GM19467 (cell line): ENCODE results near the gene FRAT1.

Experiments used
- ATAC-seq: cut with Tn5 transposase; IDR thresholded peaks from one replicate; pipeline ENCODE4 v1.9.1; 2021; ENCODE audit warnings: mild to moderate bottlenecking, moderate library complexity; ENCODE audit not compliant: unreplicated experiment

The FRAT1 gene

GRCh38 chr10:97307866-97308780 is 10.9 kb upstream of the FRAT1 start:
- no peak for ATAC-seq

DNA sequence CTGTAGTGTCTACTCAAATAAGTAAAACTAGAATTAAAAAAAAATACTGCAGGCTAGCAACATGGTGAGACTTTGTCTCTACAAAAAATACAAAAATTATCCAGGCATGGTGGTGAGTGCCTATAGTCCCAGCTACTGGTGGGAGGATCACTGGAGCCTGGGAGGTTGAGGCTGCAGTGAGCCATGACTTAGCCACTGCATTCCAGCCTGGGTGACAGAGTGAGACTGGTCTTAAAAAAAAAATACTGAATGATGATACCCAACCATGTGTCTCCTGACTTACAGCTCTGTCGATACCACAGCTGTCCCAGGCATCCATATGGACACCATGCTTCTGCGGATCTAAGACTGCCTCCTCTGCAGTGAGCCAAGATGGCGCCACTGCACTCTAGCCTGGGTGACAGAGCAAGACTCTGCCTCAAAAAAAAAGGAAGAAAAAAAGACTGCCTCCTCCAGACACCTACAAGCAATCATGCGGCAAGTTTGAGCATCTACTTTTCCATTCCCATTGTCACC is 7.9 kb upstream of the FRAT1 start:
- ATAC-seq: no peak

GRCh38 chr10:97312897-97313296 is 6.2 kb upstream of the FRAT1 start:
- ATAC-seq: no peak

DNA sequence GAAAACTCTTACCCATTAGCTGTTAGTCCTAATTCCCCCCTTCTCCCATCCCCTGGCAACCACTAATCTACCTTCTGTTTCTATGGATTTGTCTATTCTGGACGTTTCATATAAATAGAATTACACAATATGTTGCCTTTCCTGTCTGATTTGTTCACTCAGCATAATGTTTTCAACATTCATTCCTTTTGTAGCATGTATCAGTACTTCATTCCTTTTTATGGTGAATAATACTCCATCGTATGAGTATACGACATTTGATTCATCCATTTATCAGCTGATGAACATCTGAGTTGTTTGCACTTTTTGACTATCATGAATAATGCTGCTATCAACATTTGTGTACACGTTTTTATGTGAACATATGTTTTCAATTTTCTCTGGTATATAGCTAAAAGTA is 4.4 kb upstream of the FRAT1 start:
- ATAC-seq: no peak

DNA sequence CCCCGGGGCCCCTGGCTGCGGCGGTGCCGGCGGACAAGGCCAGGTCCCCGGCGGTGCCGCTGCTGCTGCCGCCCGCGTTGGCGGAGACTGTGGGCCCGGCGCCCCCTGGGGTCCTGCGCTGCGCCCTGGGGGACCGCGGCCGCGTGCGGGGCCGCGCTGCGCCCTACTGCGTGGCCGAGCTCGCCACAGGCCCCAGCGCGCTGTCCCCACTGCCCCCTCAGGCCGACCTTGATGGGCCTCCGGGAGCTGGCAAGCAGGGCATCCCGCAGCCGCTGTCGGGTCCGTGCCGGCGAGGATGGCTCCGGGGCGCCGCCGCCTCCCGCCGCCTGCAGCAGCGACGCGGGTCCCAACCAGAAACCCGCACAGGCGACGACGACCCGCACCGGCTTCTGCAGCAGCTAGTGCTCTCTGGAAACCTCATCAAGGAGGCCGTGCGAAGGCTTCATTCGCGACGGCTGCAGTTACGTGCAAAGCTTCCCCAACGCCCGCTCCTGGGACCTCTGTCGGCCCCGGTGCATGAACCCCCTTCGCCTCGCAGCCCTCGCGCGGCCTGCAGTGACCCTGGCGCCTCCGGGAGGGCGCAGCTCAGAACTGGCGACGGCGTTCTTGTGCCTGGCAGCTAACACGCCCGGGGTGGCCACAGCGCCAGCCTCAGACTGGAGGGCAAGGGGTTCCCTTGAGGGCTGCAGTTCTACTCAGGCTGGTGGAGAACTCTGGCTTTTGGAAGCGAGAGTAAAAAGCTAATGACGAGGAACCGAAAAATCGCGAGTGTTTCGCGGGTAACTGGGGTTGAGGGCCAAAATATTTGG is 804 bp downstream of the FRAT1 start:
- ATAC-seq: peak; percentile 24

- no peak for ATAC-seq
Observed at GRCh38 chr10:97320480-97321031, 1.5 kb downstream of the FRAT1 start.

GRCh38 chr10:97321032-97321803 is 2.1 kb downstream of the FRAT1 start:
- ATAC-seq: no peak

DNA sequence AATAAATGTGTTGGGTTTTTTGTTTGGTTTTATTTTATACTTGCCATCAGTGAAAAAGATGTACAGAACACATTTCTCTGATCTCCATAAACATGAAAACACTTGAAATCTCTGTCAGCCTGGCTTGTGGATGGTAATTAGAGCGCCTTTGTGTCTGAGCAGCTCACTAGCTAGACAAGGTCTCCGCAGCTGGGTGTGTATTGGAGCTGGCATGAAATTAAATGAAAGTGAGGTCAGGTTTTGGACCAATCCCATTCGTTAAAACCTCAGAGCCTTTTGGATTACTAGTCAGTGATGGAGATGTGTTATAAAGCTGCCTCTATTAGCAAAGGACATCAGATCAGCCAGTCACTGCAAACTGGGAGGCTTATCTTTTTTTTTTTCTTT is 2.7 kb downstream of the FRAT1 start:
- ATAC-seq: no peak

DNA sequence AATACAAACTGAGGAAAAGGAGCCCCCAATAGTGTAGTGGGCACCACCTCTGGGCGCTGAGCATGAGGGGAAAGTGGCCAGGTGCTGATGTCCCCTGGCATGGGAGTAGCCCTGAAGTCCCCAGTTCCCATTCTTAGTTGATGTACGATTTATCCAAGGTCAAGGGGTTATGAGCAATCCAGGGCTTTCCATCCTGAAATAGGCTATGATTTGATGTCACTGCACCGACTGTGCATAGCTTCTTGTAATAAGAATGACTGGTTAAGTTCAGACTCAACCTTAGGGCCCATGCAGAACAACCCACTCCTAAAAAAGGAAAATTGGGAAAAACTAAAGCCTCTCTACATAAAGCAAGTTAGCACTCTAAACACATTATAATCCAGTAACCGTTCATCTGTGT is 4.4 kb downstream of the FRAT1 start:
- no peak for ATAC-seq

DNA sequence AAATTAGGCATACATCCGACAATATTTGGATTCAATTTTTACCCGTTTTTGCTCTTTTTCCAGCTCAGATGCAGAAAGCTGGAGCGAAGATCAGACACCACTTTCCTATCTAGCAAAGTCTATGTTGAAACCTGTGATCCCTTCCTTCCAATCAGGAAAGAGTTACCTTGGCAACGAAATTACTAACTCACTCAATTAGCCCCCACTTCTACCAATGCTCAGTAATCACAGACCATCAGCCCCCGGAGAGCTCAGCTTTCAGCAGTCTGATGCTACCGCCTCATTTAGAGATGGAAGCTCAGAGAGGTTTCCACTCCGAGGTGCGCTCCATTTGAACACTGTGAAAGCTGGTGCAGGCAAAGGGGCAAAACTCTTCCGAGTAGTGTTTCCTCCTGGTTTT is 6.7 kb downstream of the FRAT1 start:
- no peak for ATAC-seq

- no peak for ATAC-seq
Observed at GRCh38 chr10:97327348-97328294, 8.6 kb downstream of the FRAT1 start.

DNA sequence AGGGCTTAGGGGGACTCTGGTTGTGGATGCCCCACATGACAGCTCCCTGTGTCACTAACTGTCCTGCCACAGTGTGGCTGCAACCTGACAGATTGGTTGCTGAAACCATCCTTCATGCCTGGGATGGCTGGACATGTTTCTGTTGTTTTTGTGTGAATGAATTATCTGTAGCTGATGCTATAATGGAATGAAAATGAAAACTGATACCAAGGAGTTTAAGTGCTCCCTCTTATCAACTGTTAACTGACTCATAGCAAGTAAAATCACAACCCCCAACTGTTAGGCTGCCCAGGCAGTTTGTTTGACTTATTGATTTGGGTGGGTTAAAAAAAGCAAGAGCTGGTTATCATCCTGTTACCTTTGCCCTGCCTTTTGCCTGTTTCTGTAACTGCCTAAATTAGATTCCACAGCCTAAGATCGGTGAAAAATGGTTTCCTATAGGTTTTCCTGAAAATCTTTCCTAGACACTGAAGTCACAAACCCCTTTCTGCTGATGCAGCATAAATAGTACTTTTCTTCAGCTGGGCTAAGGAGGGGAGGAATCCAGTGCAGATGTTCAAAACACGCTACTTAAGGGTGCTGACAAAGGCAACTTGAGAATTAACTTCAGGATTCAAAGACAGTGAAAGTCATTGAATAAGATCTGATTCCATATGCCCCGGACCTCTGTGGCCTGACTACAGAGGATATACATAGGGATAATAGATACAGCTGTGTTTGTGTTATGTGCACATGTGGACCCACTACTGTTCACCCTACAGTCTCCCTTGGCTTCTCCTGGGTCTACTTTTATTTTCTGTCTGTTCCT is 9.8 kb downstream of the FRAT1 start:
- ATAC-seq: no peak

GRCh38 chr10:97329766-97330165 is 10.7 kb downstream of the FRAT1 start:
- ATAC-seq: no peak

- no peak for ATAC-seq
Observed at GRCh38 chr10:97331153-97331703, 12.2 kb downstream of the FRAT1 start.

DNA sequence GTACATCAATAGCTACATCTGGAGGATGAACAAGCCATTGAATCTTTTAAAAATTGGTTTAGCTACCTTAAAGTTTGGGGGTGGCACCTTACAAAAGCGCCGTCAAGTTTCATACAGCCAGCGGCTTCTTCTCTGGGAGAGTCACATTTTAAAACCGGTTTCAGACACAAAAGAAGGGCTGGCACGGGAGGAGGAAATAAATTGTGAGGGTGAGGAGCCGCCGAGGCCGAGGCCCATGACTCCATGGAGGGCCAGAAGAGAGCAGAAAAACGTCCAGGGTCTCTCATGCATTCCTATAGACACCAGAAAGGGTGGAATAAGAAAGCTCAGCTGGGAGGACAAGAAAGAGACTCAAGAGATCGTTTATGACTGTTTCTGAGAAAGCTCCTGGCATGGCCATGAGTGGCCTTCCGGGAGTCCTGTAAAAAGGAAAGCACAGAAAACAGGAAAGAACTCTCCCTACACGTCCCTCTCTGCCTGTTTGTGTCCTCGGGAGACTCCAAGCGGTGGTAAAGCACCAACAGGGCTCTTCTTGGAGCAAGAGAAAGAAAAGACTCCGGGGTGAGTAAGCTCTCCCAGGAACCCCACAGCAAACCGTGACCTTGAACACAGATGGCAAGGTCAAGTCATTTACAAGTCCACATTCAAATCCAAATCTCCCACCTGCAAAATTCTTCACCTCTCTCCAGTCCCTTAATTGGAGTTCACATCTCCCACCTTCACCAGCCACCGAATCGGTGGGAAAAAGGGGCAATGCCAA is 13.7 kb downstream of the FRAT1 start:
- no peak for ATAC-seq

DNA sequence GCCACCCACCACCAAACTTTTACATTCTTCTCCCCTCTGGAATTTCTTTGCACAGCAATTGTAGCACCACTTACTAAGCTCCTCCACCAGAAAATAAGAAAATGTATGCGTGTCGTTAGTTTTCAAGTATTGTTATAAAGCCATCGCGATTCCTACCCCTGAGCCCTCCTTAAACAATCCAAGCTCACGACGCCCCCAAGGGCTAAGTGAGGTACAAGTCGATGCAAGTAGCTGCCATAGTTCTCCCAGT is 14.2 kb downstream of the FRAT1 start:
- ATAC-seq: no peak

GRCh38 chr10:97333601-97334369 is 14.7 kb downstream of the FRAT1 start:
- ATAC-seq: peak; percentile 3
